Stomach (tissue), 9 donors: Measurements from ENCODE around the gene IQGAP2. TPM values are rescaled to one million over a fixed set of nuclear protein-coding genes. Genes with fewer than 3 reads are reported as not detected.

Source experiments
- DNase-seq, 2 donors: peaks; one replicate each; pipeline versions ENCODE4 v3.0.0 to v3.0.0-alpha.2; 2013 to 2019
- H3K27ac ChIP-seq, 5 donors: fragments of 200-600 bp in 4 of 5; sonication (generic) in 4 of 5; one replicate each; pipeline ENCODE4 v1.5.1; 2013 to 2019; ENCODE audit warnings: mild to moderate bottlenecking in 1 of 5, moderate library complexity in 1 of 5
- H3K27me3 ChIP-seq, 3 donors: fragments of 200-600 bp; sonication (generic); one replicate each; pipeline ENCODE4 v1.5.1; 2017 to 2019; ENCODE audit warnings: mixed run types in 1 of 3
- H3K36me3 ChIP-seq, 4 donors: fragments of 200-600 bp; sonication (generic); 1 replicate in 3 of 4; 2 replicates in 1 of 4; pipeline ENCODE4 v1.5.1; 2016 to 2019
- H3K4me1 ChIP-seq, 4 donors: fragments of 200-600 bp; sonication (generic); one replicate each; pipeline ENCODE4 v1.5.1; 2016 to 2019
- H3K4me3 ChIP-seq, 4 donors: fragments of 200-600 bp; sonication (generic) in 3 of 4; one replicate each; pipeline ENCODE4 v1.5.1; 2016 to 2019; ENCODE audit warnings: mild to moderate bottlenecking in 1 of 4
- H3K9me3 ChIP-seq, 4 donors: fragments of 200-600 bp; sonication (generic); one replicate each; pipeline ENCODE4 v1.5.1; 2016 to 2019
- EP300 ChIP-seq: sonication (generic); formaldehyde crosslinking; IDR thresholded peaks from one replicate; pipeline ENCODE4 v1.6.1; 2017; ENCODE audit warnings: antibody characterized with exemption
- POLR2A ChIP-seq, 4 donors: fragments of 450-650 bp; IDR thresholded peaks; one replicate each; pipeline ENCODE4 v1.6.1; 2016; ENCODE audit warnings: antibody characterized with exemption in 4 of 4, control low read depth in 2 of 4, mild to moderate bottlenecking in 1 of 4, moderate library complexity in 1 of 4
- POLR2AphosphoS5 ChIP-seq, 3 donors: sonication (generic); formaldehyde crosslinking; IDR thresholded peaks; one replicate each; pipeline ENCODE4 v1.6.1; 2016; ENCODE audit warnings: antibody characterized with exemption in 3 of 3
- WGBS, 5 donors: extraction: QIAGEN DNeasy Blood & Tissue Kit in 3 of 5; methylation state at CpG; one replicate each; pipeline versions ENCODE4 v1.1.5 to v1.1.7; 2013 to 2018; 5-methylcytosine and 5-hydroxymethylcytosine counted together
- intact Hi-C: fragments of 100-400 bp; cut with DNase I; formaldehyde crosslinking; loops from one replicate; pipeline ENCODE4 v1.15.1; 2023; ENCODE audit warnings: low total_unique reads
- polyA plus RNA-seq, 3 donors: library from polyadenylated mRNA; stranded (reverse); fragments of 200-250 nt; gene quantifications; one replicate each; pipeline ENCODE4 v1.2.3, GENCODE V29; 2013
- total RNA-seq, 5 donors: library from RNA; depleted of rRNA; stranded (reverse); fragments of >200 nt; gene quantifications; one replicate each; pipeline versions ENCODE4 v1.1.0 to v1.2.3, GENCODE V29; 2014 to 2016
- TF ChIP-seq, protein P1 (sequence below), 7 experiments: fragments of 450-650 bp in 4 of 7; fragments of 200-600 bp in 3 of 7; sonication (generic) in 3 of 7; IDR thresholded peaks; one replicate each; pipeline ENCODE4 v1.5.1; 2016 to 2019; ENCODE audit warnings: antibody characterized with exemption in 7 of 7, control low read depth in 2 of 7, mild to moderate bottlenecking in 1 of 7
- donor health status: healthy with polysubstance abuse.
- donor health status: Bipolar disorder and iron deficiency.
- donor health status: healthy.

Gene IQGAP2
- total and polyA plus RNA-seq, 8 donors = 11.5 to 122 (median 42.1) TPM

DNA sequence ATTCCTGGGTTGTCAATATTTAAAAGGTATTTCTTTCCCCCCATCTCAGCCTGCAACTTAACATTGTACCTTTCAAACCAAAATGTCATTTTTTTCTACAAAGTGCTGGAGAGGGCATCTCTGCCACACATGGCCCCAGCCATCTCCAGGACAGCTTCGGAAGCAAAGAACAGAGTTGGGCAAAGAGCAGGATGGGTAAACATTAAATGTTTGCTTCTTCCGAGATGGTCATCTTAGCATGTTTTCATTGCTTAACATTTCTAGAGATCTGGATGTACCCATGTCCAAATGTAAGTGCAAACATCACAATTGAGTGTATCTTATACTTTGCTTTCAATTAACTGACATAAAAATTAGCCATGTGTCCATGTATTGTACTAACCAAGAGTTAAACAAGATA lies 234.4 kb downstream of the IQGAP2 start:
- intact Hi-C loops = no loop called here
- DNase-seq = no peak
- no peak overlapping the region for H3K4me3 ChIP-seq
- peaks cover 5 to 13% (median 7%) of the 10 kb centered on the region in 4 donors for H3K36me3 ChIP-seq
- H3K27ac ChIP-seq = no peak overlapping the region
- TF ChIP-seq POLR2AphosphoS5 (IDR thresholded peaks at IDR 0.05) (no peak), EP300 (no peak), POLR2A (IDR thresholded peaks at IDR 0.05) (no peak)
- TF ChIP-seq, protein P1, sequence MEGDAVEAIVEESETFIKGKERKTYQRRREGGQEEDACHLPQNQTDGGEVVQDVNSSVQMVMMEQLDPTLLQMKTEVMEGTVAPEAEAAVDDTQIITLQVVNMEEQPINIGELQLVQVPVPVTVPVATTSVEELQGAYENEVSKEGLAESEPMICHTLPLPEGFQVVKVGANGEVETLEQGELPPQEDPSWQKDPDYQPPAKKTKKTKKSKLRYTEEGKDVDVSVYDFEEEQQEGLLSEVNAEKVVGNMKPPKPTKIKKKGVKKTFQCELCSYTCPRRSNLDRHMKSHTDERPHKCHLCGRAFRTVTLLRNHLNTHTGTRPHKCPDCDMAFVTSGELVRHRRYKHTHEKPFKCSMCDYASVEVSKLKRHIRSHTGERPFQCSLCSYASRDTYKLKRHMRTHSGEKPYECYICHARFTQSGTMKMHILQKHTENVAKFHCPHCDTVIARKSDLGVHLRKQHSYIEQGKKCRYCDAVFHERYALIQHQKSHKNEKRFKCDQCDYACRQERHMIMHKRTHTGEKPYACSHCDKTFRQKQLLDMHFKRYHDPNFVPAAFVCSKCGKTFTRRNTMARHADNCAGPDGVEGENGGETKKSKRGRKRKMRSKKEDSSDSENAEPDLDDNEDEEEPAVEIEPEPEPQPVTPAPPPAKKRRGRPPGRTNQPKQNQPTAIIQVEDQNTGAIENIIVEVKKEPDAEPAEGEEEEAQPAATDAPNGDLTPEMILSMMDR (IDR thresholded peaks at IDR 0.05) = no peak
- peaks cover 0 to 13% (median 3%) of the 10 kb centered on the region in 4 donors for H3K4me1 ChIP-seq
- WGBS, 5 donors = 37 to 66% (median 59%) methylated on average over 2 of the region's 2 CpGs
- no peaks in the 10 kb centered on the region for H3K27me3 ChIP-seq
- H3K9me3 ChIP-seq = no peaks in the 10 kb centered on the region

DNA sequence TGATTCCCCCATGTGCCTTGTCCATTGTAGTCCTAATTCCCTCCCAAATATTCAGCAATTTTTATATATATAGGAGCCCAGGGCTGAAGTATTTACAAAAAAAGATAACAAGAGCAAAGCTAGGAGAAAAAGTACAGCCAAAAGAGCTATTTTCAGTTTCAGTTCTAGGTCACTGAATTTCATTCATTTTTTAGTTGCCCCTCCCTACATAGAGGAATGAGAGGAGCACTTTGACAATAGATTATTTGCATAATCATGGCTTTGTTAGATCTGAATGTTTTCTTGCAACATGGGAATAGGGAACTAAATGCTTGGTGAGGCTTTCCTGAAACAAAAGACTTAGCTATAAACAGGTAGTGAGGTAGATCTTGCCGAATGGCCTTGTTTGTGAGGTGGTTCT lies 235.4 kb downstream of the IQGAP2 start:
- Histone ChIP-seq H3K4me3 (no peak overlapping the region), H3K36me3 (peaks cover 7 to 21% (median 11%) of the 10 kb centered on the region in 4 donors), H3K9me3 (no peaks in the 10 kb centered on the region), H3K27me3 (no peaks in the 10 kb centered on the region), H3K27ac (no peak overlapping the region), H3K4me1 (peaks cover 0 to 13% (median 3%) of the 10 kb centered on the region in 4 donors)
- WGBS, 5 donors = 61 to 79% (median 69%) methylated on average over 1 of the region's 1 CpG
- intact Hi-C loops = no loop called here
- no peak for DNase-seq
- TF ChIP-seq, protein P1 (IDR thresholded peaks at IDR 0.05) = no peak
- TF ChIP-seq POLR2A (IDR thresholded peaks at IDR 0.05) (no peak), EP300 (no peak), POLR2AphosphoS5 (IDR thresholded peaks at IDR 0.05) (no peak)

DNA sequence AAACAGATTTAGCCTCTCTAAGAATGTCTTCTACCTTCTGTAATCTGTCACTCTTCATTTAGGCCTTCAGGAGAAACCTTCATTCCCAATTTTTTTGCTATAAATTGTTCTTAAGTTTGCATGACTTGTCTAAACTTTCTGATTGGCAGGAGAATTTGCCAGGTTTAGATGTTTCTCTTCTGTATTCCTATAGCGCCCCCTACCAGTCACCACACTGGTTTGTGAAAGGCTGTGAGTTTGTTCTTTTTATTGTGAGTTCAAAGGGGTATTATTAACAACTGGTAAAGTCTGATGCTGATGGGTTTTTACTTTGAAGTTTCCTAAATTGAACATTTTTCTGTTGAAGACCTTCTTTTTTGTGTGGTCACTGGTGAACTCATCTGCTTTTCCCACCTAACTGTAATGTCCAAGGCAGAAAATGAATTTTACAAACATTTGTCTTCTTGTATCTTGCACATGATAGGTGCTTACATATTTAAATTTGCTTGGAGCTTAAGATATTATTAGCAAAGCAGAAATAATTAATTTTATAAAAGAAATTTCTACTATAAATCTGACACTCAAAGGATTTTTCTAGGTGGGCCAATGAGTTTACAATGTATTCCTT lies 238.5 kb downstream of the IQGAP2 start:
- Histone ChIP-seq H3K4me1 (peaks cover 0 to 13% (median 3%) of the 10 kb centered on the region in 4 donors), H3K36me3 (peaks cover 7 to 22% (median 11%) of the 10 kb centered on the region in 4 donors), H3K4me3 (no peak overlapping the region), H3K27ac (no peak overlapping the region), H3K9me3 (no peaks in the 10 kb centered on the region), H3K27me3 (no peaks in the 10 kb centered on the region)
- 9 to 38% (median 13%) methylated on average over 1 of the region's 1 CpG for WGBS, 5 donors
- intact Hi-C loops = no loop called here
- DNase-seq = peak; percentile 67 to 83
- TF ChIP-seq, protein P1 (IDR thresholded peaks at IDR 0.05) = peak in 4 of 7 experiments; percentile 31 to 57 (median 50)
- no peak for TF ChIP-seq POLR2A (IDR thresholded peaks at IDR 0.05)

DNA sequence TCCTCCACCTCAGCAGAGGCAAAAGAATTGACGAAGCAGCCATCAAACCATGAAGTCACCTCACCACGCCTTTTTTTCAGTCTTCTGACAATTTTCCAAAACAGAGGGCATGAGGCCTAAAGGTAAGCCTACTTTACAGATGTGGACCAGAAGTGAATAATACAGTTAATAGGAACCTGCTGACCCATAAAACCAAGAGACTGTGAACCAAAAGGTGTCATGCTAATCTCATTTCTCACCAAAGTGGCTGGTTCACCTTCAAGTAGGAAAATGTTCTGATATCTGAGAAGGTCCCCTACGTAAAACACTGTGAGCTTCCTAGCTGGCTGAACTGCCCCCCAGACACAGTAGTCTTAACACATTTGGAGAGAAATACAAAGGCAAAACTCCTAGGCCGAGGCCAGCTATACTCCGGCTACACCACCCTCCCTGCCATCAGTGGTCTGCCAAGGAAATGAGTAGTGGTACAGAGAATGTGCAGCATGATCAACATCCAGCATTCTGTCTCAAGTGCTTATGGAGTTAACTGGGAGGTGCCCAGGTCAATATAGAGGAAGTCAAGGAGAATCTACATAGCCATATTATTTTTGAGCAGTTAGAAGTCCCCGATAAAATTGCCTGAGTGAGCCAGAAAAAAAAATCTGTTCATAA lies 239.4 kb downstream of the IQGAP2 start:
- intact Hi-C loops = no loop called here
- TF ChIP-seq POLR2A (IDR thresholded peaks at IDR 0.05) = no peak
- TF ChIP-seq EP300 = no peak
- TF ChIP-seq, protein P1 (IDR thresholded peaks at IDR 0.05) = no peak
- no peak for TF ChIP-seq POLR2AphosphoS5 (IDR thresholded peaks at IDR 0.05)
- 84 to 96% (median 93%) methylated on average over 6 of the region's 6 CpGs for WGBS, 5 donors
- Histone ChIP-seq H3K9me3 (no peaks in the 10 kb centered on the region), H3K27me3 (no peaks in the 10 kb centered on the region), H3K36me3 (peaks cover 7 to 20% (median 11%) of the 10 kb centered on the region in 4 donors), H3K27ac (no peak overlapping the region), H3K4me1 (peaks cover 0 to 13% (median 3%) of the 10 kb centered on the region in 4 donors), H3K4me3 (no peak overlapping the region)
- DNase-seq = no peak
